GM21528 (cell line): ENCODE results near the gene LRRC42.

Source experiments
- ATAC-seq: cut with Tn5 transposase; IDR thresholded peaks from one replicate; pipeline ENCODE4 v1.9.1; 2021; ENCODE audit warnings: mild to moderate bottlenecking, moderate library complexity; ENCODE audit not compliant: unreplicated experiment, low FRiP score

The LRRC42 gene

DNA sequence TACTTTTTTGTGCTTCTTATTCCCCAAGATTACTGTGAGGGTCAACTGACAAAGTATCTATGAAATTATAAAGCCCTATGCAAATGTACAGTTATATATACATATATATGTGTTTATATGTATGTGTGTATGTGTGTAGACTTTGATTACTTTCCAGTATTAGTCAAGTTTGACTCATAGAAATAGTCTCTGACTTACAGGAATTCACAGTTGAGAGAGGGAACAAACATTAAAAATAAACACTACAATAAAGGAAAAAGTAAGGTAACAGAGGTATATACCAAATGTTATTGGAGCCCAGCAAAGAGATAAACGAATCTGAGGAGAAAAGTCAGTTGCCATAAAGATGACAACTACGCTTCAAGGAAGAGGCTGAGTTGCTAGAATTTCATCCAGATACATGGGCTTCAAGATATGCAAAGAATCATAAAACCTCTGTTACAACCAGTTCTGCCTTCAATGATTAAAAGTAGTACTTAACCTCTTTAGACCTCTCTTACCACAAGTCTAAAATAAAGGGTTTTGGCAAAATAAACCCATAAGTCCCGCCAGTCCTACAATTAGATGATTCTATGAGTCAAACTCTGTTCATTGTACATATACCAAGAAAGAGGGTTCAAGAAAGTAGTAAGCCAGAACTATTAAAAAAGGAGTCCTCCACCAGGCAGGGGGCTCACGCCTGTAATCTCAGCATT, 7.9 kb upstream of the LRRC42 start:
- ATAC-seq: no peak

DNA sequence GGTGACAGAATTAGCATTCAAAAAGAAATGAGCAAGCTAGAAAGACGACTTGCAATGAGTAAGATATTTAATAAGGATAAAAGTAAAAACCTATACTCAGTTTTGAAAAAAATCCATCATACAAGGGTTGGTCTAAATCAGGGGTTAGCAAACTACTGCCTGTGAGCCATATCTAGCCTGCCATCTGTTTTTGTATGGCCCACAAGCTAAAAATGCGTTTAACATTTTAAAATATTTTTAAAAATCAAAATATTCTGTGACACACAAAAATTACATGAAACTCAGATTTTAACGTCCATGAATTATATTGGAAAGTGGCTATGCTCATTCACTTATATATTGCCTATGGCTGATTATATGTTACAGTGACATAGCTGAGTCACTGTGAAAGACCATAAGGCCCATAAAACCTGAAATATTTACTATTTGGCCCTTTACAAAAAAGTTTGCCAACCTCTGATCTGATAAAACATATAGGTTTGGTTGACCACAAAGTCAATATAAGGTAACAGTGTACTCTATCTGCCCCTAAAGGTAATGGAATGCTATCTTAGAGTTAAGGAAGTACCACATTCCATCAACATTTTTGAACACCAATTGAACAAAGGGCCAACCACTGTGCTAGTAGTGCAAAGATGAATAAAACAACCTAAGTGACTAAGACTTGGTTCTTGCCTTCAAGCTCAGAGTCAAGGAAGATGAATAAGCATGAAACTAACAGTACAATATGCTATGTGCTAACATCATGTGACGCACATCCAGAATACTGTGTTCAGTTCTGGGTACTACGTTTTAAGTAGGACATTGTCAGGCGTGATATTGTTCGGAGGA, 3.8 kb upstream of the LRRC42 start:
- ATAC-seq: no peak

DNA sequence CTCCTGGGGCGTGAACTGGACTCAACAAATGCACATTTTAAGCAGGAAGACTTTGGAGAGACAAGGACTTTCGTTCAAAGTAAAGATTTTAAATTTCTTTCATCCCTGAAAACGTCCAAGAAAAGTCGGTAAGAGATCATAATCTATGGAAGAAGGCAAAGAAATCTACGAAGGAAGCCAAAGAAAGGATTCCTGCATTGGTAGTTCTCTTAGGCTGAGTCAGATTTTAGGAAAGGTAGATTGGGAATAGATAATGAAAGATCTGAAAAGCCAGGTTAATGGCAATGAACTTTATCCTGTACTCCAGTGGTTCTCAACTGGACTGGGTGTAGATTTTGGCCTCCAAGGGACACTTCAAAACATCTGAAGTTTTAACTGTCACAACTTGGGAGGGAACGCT, 3.1 kb upstream of the LRRC42 start:
- ATAC-seq: no peak

DNA sequence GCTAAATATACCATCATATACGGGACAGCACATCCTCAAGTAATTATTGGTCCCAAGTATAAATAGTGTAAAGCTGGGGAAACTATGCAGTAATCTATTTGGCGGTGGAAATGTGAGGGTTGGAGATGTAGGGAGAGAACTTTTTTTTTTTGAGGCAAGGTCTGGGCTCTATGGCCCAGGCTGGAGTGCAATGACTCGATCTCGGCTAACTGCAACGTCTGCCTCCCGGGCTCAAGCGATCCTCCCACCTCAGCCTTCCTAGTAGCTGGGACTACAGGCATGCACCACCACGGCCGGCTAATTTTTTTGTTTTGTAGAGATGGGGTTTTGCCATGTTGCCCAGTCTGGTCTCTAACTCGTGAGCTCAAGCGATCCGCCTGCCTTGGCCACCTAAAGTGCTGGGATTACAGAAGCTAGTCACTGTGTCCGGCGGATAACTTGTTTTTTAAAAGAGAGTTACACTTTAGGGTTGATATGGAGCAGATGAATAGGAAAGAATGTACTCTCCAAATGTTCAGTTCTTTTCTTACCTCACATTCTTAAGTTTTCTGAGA, 2.6 kb upstream of the LRRC42 start:
- ATAC-seq: no peak

DNA sequence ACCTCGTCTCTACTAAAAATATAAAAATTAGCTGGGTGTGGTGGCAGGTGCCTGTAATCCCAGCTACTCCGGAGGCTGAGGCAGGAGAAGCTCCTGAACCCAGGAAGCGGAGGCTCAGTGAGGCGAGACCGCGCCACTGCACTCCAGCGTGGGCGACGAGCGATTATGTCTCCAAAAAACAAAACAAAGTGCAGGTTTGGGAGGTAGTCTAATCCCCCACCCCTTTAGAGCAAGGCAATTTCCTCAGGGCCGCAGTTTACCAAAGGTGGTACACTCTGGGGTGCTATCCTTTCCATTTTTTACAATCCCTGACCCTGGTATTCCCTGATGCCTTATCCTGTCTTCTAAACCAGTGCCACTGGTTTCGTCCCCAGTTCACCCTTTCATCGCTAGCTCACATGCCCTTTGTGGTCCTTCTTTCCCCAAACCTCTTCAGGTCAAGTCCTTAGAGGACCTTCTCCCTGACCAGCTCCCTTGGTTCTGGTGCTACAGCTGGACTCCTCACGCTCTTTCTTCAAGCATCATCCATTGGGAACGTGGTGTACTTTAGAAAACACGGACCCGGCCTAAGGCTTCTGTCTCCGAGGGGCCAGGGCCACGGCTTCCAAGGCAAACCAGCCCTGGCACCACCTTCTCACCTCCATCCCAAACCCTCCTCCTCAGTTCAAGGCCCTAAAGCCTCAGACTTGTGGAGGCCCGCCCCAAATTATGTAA, 1.5 kb upstream of the LRRC42 start:
- ATAC-seq: no peak

DNA sequence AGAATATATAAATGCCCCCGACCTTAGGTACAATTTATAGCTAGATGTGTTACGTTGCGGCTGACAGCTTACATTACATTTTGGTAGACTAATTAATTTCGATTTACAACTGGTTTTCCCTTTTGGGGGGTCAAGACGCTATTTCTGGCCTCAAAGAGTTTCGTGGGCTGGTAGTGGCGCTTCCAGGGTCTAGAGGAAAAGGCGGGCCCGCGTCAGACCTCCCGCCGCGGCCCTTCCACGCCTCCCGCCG, 1.0 kb upstream of the LRRC42 start:
- ATAC-seq: no peak

DNA sequence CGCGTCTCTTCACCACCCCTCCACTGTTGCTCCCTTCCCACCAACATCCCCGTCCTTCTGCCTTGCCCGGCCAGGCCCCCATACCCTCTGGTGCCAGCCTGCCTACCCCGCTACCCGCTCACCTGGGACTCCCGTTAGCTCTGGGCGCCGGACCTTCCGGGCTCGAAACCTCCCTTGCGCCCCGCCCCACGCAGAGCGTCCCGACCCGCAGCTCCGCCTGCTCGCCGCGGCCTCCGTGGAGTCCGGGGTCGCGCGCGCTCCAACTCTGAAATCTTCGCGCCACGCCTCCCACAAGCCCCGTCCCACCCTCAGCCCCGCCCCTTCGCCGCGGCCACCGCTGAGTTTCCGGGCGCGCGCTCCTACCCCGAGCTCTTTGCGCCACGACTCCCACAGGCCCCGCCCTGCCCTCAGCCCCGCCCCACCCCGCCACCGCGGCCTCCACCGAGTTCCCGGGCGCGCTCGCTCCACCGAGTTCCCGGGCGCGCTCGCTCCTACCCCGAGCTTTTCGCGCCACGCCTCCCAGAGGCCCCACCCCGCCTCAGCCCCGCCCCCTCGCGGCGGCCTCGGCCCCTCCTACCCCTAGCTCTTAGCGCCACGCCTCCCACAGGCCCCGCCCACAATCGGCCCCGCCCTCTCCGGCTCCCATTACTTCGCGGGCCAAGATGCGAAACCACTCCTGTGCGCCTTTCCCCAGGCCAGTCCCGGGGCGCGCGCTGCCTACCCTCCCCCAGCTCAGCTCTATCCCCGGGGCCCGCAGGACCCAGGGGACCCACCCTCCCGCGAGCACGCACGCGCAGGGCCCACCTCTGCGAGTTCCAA, 508 bp upstream of the LRRC42 start, which contains the start of gene IFT25:
Gene IFT25 (minus strand): TSS at position 267 of the 819 bp plus-strand sequence. CDS start 5,617 bp downstream, outside the sequence.
- peak; percentile 65 for ATAC-seq

DNA sequence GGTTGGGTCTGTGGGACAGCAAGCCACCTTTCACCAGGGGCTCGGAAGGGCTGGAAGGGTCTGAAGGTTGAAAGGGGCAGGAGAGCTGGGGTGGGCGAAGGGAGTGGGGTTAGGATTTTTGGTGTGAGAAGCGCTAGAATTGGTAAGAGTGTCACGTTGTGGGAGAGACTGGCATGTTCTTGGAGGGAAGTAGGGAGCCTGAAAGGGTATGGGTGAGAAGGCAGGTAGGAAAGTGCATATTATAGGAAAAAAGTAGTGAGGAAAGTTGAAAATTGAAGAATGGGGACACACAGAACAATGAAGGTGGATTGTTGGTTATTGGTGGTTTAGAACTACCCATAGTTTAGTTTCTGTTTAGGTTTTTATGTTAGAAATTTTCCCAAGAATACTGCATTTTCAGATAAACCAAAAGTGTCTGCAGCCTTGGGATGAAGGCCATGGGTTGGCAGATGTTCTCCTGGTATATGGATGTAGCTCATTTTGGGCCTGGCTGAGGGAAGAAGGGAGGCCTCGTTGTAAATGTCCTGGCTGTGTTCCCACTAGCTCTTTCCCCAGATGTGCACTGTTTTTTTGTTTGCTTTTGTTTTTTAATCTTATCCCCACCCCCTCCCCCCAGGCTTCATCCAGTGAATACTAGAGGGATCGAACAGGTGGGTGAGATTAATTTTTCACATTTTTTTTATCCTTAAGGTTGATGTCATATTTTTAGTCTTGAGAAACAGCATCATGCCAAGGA, 1.2 kb downstream of the LRRC42 start:
- no peak for ATAC-seq

DNA sequence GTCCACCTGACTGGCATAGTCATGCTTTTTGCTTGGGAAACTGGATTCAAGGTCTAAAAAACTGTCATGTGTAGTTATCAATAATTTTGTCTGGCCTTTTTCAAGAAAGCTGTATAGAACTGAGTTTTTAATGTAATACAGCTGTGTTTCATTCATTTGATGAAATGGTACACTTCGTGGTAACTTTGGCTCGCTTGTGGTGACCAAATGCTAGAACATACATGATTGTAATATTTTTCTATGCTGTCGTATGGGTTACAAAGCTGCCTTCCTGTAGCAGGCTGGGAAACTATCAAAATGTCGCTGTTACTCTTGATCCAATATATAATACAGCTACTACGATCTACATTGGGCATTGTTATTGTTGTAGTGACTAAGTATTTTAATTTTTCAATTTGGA, 2.1 kb downstream of the LRRC42 start:
- no peak for ATAC-seq

DNA sequence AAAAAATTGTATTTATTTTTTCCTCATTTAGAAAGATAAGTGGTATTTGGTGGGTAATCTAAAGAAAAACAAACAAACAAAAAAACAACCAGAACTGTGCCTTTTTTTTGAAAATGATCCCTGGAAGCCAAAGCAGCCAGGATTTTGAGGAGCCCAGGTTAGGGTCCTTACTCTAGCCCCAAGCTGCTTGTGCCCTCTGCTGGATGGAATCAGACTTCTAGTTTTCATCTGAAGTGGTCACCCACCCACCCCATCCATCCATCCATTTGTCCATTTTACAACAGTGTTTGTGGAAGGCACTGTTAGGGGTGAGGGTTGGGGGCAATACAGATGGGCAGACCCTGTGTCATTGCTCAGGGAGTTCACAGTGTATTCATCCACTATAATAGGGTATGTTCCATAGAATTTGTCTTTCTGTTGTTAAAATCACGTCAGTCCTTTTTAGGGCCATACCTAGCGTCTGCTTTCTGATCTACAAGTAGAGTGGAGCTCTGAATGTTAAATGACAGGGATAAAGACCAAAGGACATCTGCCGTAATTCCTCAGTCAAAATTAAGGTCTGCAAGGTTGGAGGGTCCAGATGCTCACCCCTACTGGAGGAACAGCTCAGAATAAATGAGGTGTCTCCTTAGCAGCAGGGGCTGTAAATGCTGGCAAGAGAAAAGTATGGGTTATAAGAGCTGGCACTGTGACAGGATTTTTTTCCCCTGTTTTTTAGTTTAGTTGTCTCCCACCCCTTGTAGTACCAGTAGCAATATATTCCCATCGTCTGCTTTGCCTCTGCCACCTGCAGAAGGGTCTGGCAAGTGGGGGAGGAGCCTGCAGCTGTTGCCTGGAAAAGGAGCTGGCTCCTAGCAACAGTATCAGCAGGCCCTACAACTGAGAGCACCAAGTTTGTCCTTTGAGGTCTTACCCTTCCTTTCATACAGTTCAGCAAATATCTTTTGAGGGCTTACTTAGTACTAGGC, 3.2 kb downstream of the LRRC42 start:
- ATAC-seq: no peak

DNA sequence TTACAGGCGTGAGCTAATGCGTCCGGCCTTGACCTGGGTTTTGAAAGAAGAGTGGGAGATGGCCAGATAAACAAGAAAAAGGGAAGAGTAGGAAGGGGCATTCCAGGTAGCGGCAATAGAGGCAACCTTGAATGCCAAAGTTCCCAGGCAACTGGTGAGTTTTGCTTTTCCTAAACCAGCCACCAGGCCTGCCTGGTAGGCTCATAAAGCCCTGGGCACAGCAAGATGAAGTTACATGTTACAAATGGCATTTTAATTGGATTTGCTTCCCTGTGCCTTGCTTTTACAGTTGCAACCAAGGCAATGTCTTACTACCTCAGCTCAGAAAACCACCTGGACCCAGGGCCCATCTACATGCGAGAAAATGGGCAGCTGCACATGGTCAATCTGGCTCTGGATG, 5.5 kb downstream of the LRRC42 start:
- ATAC-seq: no peak

DNA sequence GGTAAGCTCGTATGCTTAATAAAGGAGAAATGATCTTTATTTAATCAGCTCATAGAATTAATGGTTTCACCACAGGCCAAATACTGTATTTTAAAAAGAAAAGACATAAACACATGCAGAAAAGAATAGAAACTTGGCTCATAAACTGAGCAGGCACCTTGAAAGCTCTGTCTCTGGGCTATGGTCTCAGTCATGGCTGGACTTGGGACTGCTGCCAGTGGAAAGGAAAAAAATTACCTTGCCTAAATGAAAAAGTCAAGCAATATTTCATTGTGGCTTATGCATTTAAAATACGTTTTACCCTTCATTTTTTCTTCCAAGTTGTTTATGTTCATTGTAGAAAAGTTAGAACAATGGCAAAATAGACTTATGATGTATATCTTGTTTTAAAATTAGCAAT, 8.0 kb downstream of the LRRC42 start:
- no peak for ATAC-seq

DNA sequence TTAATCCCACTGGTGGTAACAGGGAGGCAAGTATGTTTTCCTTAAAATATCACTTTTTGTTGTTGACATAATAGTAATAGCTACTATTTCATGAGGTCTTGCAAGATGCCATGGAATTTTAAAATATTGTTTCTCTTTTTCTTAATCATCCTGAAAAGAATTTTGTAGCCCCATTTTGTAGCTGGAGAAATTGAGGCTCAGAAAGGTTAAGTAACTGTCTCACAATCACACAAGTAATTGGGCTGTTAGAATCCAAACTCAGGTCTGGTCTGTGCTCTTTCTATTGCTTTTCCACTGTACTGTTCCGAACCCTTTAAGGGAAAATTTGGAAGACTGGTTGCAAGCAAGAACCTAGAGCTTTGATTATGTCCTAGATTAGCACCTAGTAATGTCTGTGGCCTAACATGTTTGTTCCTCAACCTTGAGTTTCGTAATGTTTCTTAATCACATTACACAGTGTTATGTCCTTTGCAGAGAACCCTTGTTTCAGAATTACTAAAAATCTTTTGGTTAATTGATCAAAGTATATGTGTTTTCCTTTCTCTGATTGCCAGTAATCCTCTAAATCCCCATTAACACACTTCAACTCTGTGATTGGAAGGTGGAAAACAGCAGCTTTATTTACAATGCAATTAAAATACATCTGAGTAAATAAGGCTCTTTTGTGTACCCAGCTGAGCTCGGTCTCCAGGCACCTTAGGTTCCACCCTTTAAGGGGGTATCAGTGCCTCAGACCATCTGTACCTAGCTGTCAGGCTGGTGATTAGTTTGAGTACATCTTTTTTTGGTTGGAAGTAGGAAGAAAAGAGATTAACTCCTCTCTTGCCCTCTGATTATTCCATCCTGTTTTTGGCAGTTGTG, 10.4 kb downstream of the LRRC42 start:
- no peak for ATAC-seq

DNA sequence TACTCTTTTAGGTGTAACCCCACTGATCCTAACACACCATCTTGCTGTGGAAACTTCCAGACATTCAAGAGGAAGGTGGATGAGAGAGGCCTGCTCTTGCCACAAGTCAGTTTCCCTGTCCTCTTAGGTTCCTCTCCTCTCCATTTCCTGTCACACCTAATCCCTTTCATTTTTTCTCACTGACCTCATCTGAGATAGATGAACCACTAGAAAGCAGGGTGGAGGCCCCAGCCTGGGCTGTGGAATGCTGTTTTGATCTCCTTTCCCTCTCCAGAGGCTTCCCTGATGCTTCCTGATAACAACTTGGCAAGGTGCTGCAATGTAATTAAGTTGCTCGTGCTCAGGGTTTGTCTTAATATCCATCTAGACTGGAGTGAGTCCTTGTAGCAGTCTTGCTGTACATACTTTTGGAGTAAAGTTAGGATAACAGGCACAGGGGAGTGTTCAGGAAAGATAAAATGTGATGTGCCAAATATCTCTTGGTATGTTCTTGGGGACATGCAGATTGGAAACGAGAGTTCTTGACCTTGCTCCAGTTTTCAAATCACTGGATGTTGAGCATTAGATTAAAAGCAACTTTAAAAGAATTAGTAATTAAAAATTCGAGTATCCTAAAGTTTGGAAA, 11.2 kb downstream of the LRRC42 start:
- ATAC-seq: no peak

DNA sequence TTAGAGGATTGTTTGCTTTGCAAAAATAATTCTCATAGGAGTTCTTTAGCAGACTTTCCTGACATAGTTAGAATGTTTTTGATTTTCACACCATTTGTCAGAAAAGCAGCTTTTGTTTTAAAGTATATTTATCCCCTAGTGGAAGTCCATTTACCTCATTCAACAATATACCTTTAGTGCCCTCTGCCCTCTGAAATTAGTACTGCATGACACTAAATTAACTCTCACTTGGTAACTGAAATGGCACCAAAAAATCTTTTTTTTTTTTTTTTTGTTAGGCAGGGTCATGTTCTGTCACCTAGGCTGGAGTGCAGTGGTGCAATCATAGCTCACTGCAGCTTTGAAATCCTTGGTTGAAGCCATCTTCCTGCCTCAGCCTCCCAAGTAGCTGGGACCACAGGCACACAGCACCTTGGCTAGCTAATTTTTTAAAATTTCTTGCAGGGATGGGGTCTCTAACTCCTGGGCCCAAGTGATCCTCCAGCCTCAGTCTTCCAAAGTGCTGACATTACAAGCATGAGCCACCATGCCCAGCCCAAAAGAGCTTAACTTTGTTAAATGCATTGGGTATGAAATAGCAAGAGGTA, 13.6 kb downstream of the LRRC42 start:
- no peak for ATAC-seq

DNA sequence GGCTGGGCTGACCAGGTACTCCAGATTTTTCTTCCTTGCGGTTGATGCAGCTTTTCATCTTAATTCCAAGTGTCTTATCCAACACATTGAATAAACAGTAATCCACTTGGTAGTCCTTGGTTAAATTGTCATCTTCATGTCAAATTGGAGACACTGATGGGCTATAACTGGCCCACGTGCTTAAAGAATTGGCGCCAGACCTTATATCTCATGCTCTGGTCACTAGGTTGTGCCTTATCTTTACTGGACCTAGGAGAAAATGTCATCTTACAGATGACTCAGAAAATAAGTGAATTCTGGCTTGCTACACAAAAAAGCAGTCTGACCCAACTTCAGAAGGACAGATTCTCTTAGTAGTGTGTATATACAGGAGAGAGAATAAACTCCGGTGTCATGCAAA, 16.2 kb downstream of the LRRC42 start:
- ATAC-seq: no peak

DNA sequence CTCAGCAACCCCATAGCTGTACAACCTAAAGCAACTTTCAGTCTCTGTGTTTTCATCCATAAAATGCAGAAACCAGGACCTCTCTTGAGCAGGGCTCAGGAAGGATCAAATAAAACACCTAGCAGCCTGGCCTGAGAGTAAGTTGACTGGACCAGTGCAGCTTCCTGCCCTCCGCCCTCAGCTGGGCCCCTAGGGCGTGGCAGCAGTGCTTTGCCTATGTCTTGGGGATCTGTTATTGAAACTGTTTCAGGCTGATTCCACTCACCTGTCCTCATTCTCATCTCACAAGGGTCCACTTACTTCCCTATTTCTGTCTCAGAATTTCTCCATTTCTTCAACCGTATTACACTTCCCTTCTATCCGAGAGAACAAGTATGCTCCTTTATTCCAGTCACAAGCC, 17.3 kb downstream of the LRRC42 start:
- ATAC-seq: no peak
